ENCODE measurements around the gene TAAR2. TPM values are rescaled to one million over a fixed set of nuclear protein-coding genes. Genes with fewer than 3 reads are reported as not detected.

Gene TAAR2
- total and polyA plus RNA-seq, 12 donors = not detected

- H3K9me3 ChIP-seq (replicated peaks in 1 of 3) = no peaks in the 10 kb centered on the region
- intact Hi-C loops (cut with DNase I) = no loop called here
- no peak overlapping the region for H3K27ac ChIP-seq
- H3K4me3 ChIP-seq = no peak overlapping the region
- 58 to 76% (median 70%) methylated on average over 1 of the region's 1 CpG for WGBS, 4 donors
- no peak for DNase-seq
- TF ChIP-seq, protein P1, sequence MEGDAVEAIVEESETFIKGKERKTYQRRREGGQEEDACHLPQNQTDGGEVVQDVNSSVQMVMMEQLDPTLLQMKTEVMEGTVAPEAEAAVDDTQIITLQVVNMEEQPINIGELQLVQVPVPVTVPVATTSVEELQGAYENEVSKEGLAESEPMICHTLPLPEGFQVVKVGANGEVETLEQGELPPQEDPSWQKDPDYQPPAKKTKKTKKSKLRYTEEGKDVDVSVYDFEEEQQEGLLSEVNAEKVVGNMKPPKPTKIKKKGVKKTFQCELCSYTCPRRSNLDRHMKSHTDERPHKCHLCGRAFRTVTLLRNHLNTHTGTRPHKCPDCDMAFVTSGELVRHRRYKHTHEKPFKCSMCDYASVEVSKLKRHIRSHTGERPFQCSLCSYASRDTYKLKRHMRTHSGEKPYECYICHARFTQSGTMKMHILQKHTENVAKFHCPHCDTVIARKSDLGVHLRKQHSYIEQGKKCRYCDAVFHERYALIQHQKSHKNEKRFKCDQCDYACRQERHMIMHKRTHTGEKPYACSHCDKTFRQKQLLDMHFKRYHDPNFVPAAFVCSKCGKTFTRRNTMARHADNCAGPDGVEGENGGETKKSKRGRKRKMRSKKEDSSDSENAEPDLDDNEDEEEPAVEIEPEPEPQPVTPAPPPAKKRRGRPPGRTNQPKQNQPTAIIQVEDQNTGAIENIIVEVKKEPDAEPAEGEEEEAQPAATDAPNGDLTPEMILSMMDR (IDR thresholded peaks at IDR 0.05) = no peak
- TF ChIP-seq POLR2A (IDR thresholded peaks at IDR 0.05) = no peak
- H3K4me1 ChIP-seq (replicated peaks in 1 of 2) = no peaks in the 10 kb centered on the region
- no peaks in the 10 kb centered on the region for H3K36me3 ChIP-seq (replicated peaks in 1 of 2)
- H3K27me3 ChIP-seq = no peaks in the 10 kb centered on the region
Measured at GRCh38 chr6:132584698-132585097, 39.4 kb downstream of the TAAR2 start.

DNA sequence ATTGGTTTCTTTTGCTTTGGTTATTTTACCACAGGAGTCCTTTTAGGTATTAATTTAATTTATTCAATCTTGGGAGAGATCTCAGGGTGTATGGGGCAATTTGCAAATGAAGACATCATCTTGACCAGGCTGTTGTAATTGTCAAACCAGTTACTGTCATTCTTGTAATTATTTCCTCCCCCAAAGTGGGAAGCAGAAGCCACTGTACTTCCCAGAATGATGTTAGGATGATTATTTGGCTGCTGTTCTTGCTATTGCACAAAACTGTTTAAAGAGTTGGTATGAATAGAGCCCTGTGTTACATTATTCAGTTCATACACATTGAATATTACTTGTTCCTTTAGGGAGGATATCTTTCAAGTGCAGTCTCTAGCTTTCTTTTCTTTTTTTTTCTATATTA is 52.3 kb downstream of the TAAR2 start:
- TF ChIP-seq POLR2A (IDR thresholded peaks at IDR 0.05) = no peak
- TF ChIP-seq, protein P1 (IDR thresholded peaks at IDR 0.05) = no peak
- H3K36me3 ChIP-seq (replicated peaks in 1 of 2) = no peaks in the 10 kb centered on the region
- no peak overlapping the region for H3K4me3 ChIP-seq
- peaks cover 14% of the 10 kb centered on the region for H3K27me3 ChIP-seq
- no peak overlapping the region for H3K27ac ChIP-seq
- no peaks in the 10 kb centered on the region for H3K4me1 ChIP-seq (replicated peaks in 1 of 2)
- H3K9me3 ChIP-seq (replicated peaks in 1 of 3) = no peaks in the 10 kb centered on the region
- intact Hi-C loops (cut with DNase I) = no loop called here
- DNase-seq = no peak

DNA sequence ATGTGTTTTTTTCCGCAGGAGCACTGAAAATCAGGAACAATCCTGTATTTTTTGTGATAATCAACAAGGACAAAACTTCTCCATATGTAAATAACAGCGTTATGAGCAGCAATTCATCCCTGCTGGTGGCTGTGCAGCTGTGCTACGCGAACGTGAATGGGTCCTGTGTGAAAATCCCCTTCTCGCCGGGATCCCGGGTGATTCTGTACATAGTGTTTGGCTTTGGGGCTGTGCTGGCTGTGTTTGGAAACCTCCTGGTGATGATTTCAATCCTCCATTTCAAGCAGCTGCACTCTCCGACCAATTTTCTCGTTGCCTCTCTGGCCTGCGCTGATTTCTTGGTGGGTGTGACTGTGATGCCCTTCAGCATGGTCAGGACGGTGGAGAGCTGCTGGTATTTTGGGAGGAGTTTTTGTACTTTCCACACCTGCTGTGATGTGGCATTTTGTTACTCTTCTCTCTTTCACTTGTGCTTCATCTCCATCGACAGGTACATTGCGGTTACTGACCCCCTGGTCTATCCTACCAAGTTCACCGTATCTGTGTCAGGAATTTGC is 53.8 kb downstream of the TAAR2 start, which contains the start of gene TAAR6:
TAAR6 (plus strand) TSS at position 102 of the 557 bp plus-strand sequence; CDS start at position 102, 0 bp downstream.
- Histone ChIP-seq H3K36me3 (replicated peaks in 1 of 2) (no peaks in the 10 kb centered on the region), H3K4me1 (replicated peaks in 1 of 2) (no peaks in the 10 kb centered on the region), H3K9me3 (replicated peaks in 1 of 3) (no peaks in the 10 kb centered on the region), H3K27me3 (peaks cover 14% of the 10 kb centered on the region), H3K4me3 (no peak within 1 kb of the TSS), H3K27ac (no peak within 1 kb of the TSS)
- no peak for TF ChIP-seq POLR2A (IDR thresholded peaks at IDR 0.05)
- TF ChIP-seq, protein P1 (IDR thresholded peaks at IDR 0.05) = no peak
- 76 to 80% (median 77%) methylated on average over 15 of the region's 15 CpGs for WGBS, 4 donors
- no peak for DNase-seq
- intact Hi-C loops (cut with DNase I) = no loop called here

- Histone ChIP-seq H3K9me3 (replicated peaks in 1 of 3) (no peaks in the 10 kb centered on the region), H3K4me1 (replicated peaks in 1 of 2) (no peaks in the 10 kb centered on the region), H3K27me3 (peaks cover 14% of the 10 kb centered on the region), H3K36me3 (replicated peaks in 1 of 2) (no peaks in the 10 kb centered on the region), H3K27ac (no peak overlapping the region), H3K4me3 (no peak overlapping the region)
- TF ChIP-seq POLR2A (IDR thresholded peaks at IDR 0.05) = no peak
- TF ChIP-seq, protein P1 (IDR thresholded peaks at IDR 0.05) = no peak
- no peak for DNase-seq
- intact Hi-C loops (cut with DNase I) = no loop called here
- WGBS, 4 donors = 37 to 50% (median 43%) methylated on average over 4 of the region's 4 CpGs
Measured at GRCh38 chr6:132569170-132569569, 54.9 kb downstream of the TAAR2 start.

Data from adrenal gland (tissue), 12 donors.